ENCODE results near the gene XPO6.

The XPO6 gene

GRCh38 chr16:28051486-28051885, 160.3 kb downstream of the XPO6 start:
- DNase-seq (ENCODE audit: extremely low read depth, low read depth) = no peak
- TF ChIP-seq CTCF (IDR thresholded peaks at IDR 0.05; ENCODE audit: low read depth, low read length) = no peak
